Measurements from ENCODE around the gene CT47C1.

DNA sequence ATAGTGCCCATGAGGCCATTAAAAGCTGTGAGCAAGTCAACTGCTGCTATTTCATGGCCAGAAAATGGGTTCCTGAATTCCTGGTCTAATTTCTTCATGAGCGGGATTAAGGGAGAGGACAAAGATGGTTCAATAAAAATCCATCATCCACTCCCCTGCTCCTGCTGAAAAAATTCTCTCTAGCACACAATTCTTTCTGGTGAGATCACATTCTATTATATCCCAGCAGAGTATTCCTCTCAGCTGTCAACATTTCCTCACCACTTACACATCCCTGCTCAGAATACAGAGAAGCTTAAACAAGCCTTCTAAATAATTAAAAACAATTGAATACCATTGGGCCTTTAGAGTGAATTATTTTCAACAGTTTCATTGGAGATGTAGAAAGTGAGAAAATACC is 9.5 kb downstream of the CT47C1 start:
- TF ChIP-seq CTCF (conservative IDR thresholded peaks at IDR 0.05) (no peak), ZFX (IDR thresholded peaks at IDR 0.05) (no peak)
